ENCODE results near the gene TRAPPC8.

TRAPPC8 gene

GRCh38 chr18:31789409-31789808 lies 153.5 kb downstream of the TRAPPC8 start:
- ATAC-seq (ENCODE audit: insufficient read depth, low read depth) (no peak), DNase-seq (no peak)
- TF ChIP-seq EZH2 (IDR thresholded peaks at IDR 0.05; ENCODE audit: borderline replicate concordance, low read depth, low read length, severe bottlenecking), result no peak
- no peak for TF ChIP-seq CTCF (IDR thresholded peaks at IDR 0.05; ENCODE audit: borderline replicate concordance, extremely low read depth, low read length, poor library complexity, severe bottlenecking)
- H4K20me1 ChIP-seq (ENCODE audit: insufficient read depth, low read length), result no peaks in the 10 kb centered on the region
- no peak overlapping the region for H2AFZ ChIP-seq (ENCODE audit: low read depth, low read length)
- no peaks in the 10 kb centered on the region for H3K9me3 ChIP-seq (ENCODE audit: insufficient read depth, low read length, severe bottlenecking)
- H3K4me1 ChIP-seq (ENCODE audit: insufficient read depth, low read length), result no peaks in the 10 kb centered on the region
- no peak overlapping the region for H3K4me2 ChIP-seq (ENCODE audit: insufficient read depth, low read length)
- no peak overlapping the region for H3K27ac ChIP-seq (ENCODE audit: low read length)
- no peaks in the 10 kb centered on the region for H3K27me3 ChIP-seq (ENCODE audit: insufficient read depth, low read length, poor library complexity)
- H3K9ac ChIP-seq (ENCODE audit: low read depth, low read length), result no peak overlapping the region
- H3K4me3 ChIP-seq (ENCODE audit: low read depth in 1 of 2, low read length in 2 of 2), result no peak overlapping the region
- H3K79me2 ChIP-seq (ENCODE audit: insufficient read depth, low read length), result no peaks in the 10 kb centered on the region
- H3K36me3 ChIP-seq (ENCODE audit: insufficient read depth, low read length), result no peaks in the 10 kb centered on the region

DNA sequence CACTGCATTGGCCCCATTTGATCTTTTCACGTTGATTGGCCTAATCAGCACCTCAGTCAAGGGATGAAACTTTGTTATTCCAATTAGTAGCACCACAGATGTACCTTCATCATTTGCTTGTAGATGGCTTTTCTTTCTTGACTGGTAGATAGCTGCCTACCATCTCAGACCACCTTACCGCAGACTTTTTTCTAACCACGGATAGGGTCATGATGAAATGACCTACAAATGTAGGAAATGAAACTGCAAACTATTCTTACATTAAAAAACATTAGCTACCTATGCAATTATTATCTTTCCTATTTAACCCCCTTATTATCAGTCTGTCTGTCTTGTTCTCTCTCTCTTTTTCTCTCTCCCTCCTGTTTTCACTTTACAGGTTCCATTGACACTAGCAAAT lies 159.9 kb downstream of the TRAPPC8 start:
- no peak overlapping the region for H2AFZ ChIP-seq (ENCODE audit: low read depth, low read length)
- H4K20me1 ChIP-seq (ENCODE audit: insufficient read depth, low read length), result no peaks in the 10 kb centered on the region
- DNase-seq (no peak), ATAC-seq (ENCODE audit: insufficient read depth, low read depth) (no peak)
- no peaks in the 10 kb centered on the region for H3K27me3 ChIP-seq (ENCODE audit: insufficient read depth, low read length, poor library complexity)
- H3K4me3 ChIP-seq (ENCODE audit: low read depth in 1 of 2, low read length in 2 of 2), result no peak overlapping the region
- no peak overlapping the region for H3K4me2 ChIP-seq (ENCODE audit: insufficient read depth, low read length)
- H3K79me2 ChIP-seq (ENCODE audit: insufficient read depth, low read length), result no peaks in the 10 kb centered on the region
- no peak overlapping the region for H3K9ac ChIP-seq (ENCODE audit: low read depth, low read length)
- H3K4me1 ChIP-seq (ENCODE audit: insufficient read depth, low read length), result no peaks in the 10 kb centered on the region
- H3K36me3 ChIP-seq (ENCODE audit: insufficient read depth, low read length), result no peaks in the 10 kb centered on the region
- no peak overlapping the region for H3K27ac ChIP-seq (ENCODE audit: low read length)
- peaks cover 13% of the 10 kb centered on the region for H3K9me3 ChIP-seq (ENCODE audit: insufficient read depth, low read length, severe bottlenecking)
- TF ChIP-seq CTCF (IDR thresholded peaks at IDR 0.05; ENCODE audit: borderline replicate concordance, extremely low read depth, low read length, poor library complexity, severe bottlenecking), result no peak
- no peak for TF ChIP-seq EZH2 (IDR thresholded peaks at IDR 0.05; ENCODE audit: borderline replicate concordance, low read depth, low read length, severe bottlenecking)

Data from DND-41 (cell line).